ENCODE measurements around the gene CACNA2D1. TPM values are rescaled to one million over a fixed set of nuclear protein-coding genes. Genes with fewer than 3 reads are reported as not detected.

Gene CACNA2D1
- total RNA-seq, 2 experiments from 2014 or later, result not detected

DNA sequence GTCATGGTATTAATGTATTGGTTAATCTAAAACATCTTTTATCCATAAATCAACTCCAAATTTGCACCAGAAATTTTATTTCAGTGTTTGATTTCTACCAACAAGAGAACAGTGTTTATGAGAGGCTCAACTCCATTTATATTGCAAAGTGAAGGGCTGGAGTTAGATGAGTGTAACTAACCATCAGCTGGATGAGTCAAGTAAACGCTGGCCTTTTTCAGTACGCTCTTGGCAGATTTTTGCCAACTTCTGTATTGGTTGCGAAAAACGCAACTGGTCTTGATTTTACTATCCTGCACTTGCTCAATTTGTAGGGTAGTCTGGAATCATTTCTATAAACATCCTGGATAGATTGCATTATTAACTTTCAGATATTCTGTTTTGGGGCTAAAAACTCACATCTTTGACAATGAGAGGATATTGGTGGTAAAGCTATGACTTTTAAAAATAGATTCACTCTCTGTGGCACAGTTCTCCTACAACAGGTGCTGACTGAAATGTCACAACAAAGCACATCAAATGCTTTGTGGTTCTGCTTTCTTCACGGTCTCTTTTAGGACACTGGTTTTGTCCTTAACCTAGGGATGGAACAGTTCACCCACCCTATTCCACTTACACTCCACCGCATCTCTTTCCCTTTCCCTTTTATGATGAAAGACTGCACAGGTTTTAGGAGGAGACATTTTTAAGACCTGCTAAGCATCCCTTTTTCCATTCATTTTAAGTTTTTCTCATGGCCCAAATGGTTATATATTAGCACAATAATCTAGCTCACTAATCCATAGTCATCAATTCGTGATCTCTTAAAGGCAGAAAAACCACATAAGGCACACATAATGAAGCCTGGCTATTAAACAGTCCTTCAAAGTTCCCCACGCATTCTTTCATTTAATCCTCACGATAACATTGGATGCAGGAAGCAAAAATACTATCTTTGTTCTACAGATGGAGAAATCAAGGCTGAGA is 12.8 kb downstream of the CACNA2D1 start:
- ATAC-seq (no peak), DNase-seq (no peak)
- no peaks in the 10 kb centered on the region for H3K4me1 Mint-ChIP-seq (ENCODE audit: low read depth)
- no peak overlapping the region for H3K4me3 Mint-ChIP-seq
- H3K27me3 Mint-ChIP-seq, result no peaks in the 10 kb centered on the region
- CTCF ChIA-PET, result no interaction called here
- intact Hi-C loops (cut with micrococcal nuclease), result no loop called here
- H3K27ac Mint-ChIP-seq, result no peak overlapping the region
- POLR2A ChIA-PET, result no interaction called here
- H3K36me3 Mint-ChIP-seq (ENCODE audit: low read depth), result no peaks in the 10 kb centered on the region
- TF ChIP-seq, protein P1, sequence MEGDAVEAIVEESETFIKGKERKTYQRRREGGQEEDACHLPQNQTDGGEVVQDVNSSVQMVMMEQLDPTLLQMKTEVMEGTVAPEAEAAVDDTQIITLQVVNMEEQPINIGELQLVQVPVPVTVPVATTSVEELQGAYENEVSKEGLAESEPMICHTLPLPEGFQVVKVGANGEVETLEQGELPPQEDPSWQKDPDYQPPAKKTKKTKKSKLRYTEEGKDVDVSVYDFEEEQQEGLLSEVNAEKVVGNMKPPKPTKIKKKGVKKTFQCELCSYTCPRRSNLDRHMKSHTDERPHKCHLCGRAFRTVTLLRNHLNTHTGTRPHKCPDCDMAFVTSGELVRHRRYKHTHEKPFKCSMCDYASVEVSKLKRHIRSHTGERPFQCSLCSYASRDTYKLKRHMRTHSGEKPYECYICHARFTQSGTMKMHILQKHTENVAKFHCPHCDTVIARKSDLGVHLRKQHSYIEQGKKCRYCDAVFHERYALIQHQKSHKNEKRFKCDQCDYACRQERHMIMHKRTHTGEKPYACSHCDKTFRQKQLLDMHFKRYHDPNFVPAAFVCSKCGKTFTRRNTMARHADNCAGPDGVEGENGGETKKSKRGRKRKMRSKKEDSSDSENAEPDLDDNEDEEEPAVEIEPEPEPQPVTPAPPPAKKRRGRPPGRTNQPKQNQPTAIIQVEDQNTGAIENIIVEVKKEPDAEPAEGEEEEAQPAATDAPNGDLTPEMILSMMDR (IDR thresholded peaks at IDR 0.05), result no peak
- H3K9me3 Mint-ChIP-seq, result no peaks in the 10 kb centered on the region

GRCh38 chr7:82429408-82429807 is 14.2 kb downstream of the CACNA2D1 start:
- H3K27me3 Mint-ChIP-seq, result no peaks in the 10 kb centered on the region
- intact Hi-C loops (cut with micrococcal nuclease), result no loop called here
- H3K9me3 Mint-ChIP-seq, result no peaks in the 10 kb centered on the region
- no peaks in the 10 kb centered on the region for H3K4me1 Mint-ChIP-seq (ENCODE audit: low read depth)
- no peak overlapping the region for H3K4me3 Mint-ChIP-seq
- POLR2A ChIA-PET, result no interaction called here
- no peaks in the 10 kb centered on the region for H3K36me3 Mint-ChIP-seq (ENCODE audit: low read depth)
- TF ChIP-seq, protein P1 (IDR thresholded peaks at IDR 0.05), result no peak
- no peak overlapping the region for H3K27ac Mint-ChIP-seq
- ATAC-seq (no peak), DNase-seq (no peak)
- CTCF ChIA-PET, result no interaction called here

- CTCF ChIA-PET, result no interaction called here
- DNase-seq, result no peak
- ATAC-seq, result no peak
- H3K27ac Mint-ChIP-seq, result no peak overlapping the region
- H3K27me3 Mint-ChIP-seq, result no peaks in the 10 kb centered on the region
- TF ChIP-seq, protein P1 (IDR thresholded peaks at IDR 0.05), result no peak
- POLR2A ChIA-PET, result no interaction called here
- intact Hi-C loops (cut with micrococcal nuclease), result no loop called here
- no peaks in the 10 kb centered on the region for H3K4me1 Mint-ChIP-seq (ENCODE audit: low read depth)
- no peak overlapping the region for H3K4me3 Mint-ChIP-seq
- H3K36me3 Mint-ChIP-seq (ENCODE audit: low read depth), result no peaks in the 10 kb centered on the region
- no peaks in the 10 kb centered on the region for H3K9me3 Mint-ChIP-seq
These were observed 15.2 kb downstream of the CACNA2D1 start for GRCh38 chr7:82428186-82428961.

- H3K9me3 Mint-ChIP-seq, result no peaks in the 10 kb centered on the region
- no peaks in the 10 kb centered on the region for H3K4me1 Mint-ChIP-seq (ENCODE audit: low read depth)
- ChIA-PET POLR2A (interaction anchor here (0.6 kb wide), 1 partner anchor 11 kb away, joined by 3 read pairs; no protein-coding TSS in a partner anchor), CTCF (no interaction called here)
- no peak overlapping the region for H3K4me3 Mint-ChIP-seq
- intact Hi-C loops (cut with micrococcal nuclease), result no loop called here
- H3K27ac Mint-ChIP-seq, result no peak overlapping the region
- H3K27me3 Mint-ChIP-seq, result no peaks in the 10 kb centered on the region
- TF ChIP-seq, protein P1 (IDR thresholded peaks at IDR 0.05), result no peak
- DNase-seq, result no peak
- no peaks in the 10 kb centered on the region for H3K36me3 Mint-ChIP-seq (ENCODE audit: low read depth)
- ATAC-seq, result no peak
These were observed 20.1 kb downstream of the CACNA2D1 start for GRCh38 chr7:82423446-82423845.

GRCh38 chr7:82419200-82419599 is 24.4 kb downstream of the CACNA2D1 start:
- Mint-ChIP-seq H3K4me1 (ENCODE audit: low read depth) (no peaks in the 10 kb centered on the region), H3K9me3 (peaks cover 2% of the 10 kb centered on the region), H3K4me3 (no peak overlapping the region), H3K27me3 (no peaks in the 10 kb centered on the region), H3K27ac (no peak overlapping the region), H3K36me3 (ENCODE audit: low read depth) (no peaks in the 10 kb centered on the region)
- ATAC-seq (no peak), DNase-seq (no peak)
- TF ChIP-seq, protein P1 (IDR thresholded peaks at IDR 0.05), result no peak
- intact Hi-C loops (cut with micrococcal nuclease), result no loop called here
- POLR2A ChIA-PET, result no interaction called here
- CTCF ChIA-PET, result no interaction called here
